Prostate gland (tissue), 2 donors: ENCODE results near the gene PMM2.

Experiments used
- CTCF ChIP-seq, 4 experiments: fragments of 200-600 bp in 2 of 4; fragments of 450-650 bp in 2 of 4; sonication (generic) in 2 of 4; IDR thresholded peaks; 1 replicate in 3 of 4; 2 replicates in 1 of 4; pipeline ENCODE4 v1.5.1; 2016 to 2019; ENCODE audit warnings: antibody characterized with exemption in 4 of 4, mild to moderate bottlenecking in 2 of 4, moderate library complexity in 2 of 4
- POLR2A ChIP-seq: fragments of 450-650 bp; IDR thresholded peaks from one replicate; pipeline ENCODE4 v1.6.1; 2016; ENCODE audit warnings: antibody characterized with exemption, mild to moderate bottlenecking
- POLR2AphosphoS5 ChIP-seq: sonication (generic); formaldehyde crosslinking; IDR thresholded peaks from one replicate; pipeline ENCODE4 v1.6.1; 2017; ENCODE audit warnings: antibody characterized with exemption

GRCh38 chr16:8831871-8832716 lies 34.5 kb downstream of the PMM2 start:
- no peak for TF ChIP-seq POLR2A
- TF ChIP-seq CTCF (IDR thresholded peaks at IDR 0.05): no peak
- no peak for TF ChIP-seq POLR2AphosphoS5
